Breast epithelium (tissue), 3 donors: ENCODE results near the gene AGPAT3.

Source experiments
- POLR2A ChIP-seq: fragments of 450-650 bp; IDR thresholded peaks from one replicate; pipeline ENCODE4 v1.6.1; 2016; ENCODE audit warnings: antibody characterized with exemption, mild to moderate bottlenecking, moderate library complexity
- TF ChIP-seq, protein P1 (sequence below), 3 donors: fragments of 450-650 bp; IDR thresholded peaks; one replicate each; pipeline ENCODE4 v1.5.1; 2016 to 2017; ENCODE audit warnings: antibody characterized with exemption in 3 of 3, mild to moderate bottlenecking in 3 of 3, moderate library complexity in 3 of 3

DNA sequence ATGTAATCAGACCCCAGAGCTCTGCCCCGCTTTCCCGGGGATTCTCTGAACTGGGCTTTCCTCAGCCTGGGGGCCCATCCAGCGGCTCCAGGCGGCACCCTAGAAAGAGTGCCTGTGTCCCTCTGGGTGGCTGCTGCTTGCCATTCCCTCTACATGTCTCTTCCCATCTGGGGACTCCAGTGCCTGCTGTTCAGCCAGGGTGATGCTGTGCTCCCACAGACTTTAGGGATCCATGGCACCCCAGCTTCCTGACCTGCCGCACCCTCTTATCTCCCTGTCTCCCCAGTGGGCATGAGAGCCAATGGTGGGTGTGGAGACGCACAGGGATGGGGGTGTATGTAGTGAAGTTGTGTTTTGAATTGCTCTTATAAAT lies 163.2 kb downstream of the AGPAT3 start:
- TF ChIP-seq, protein P1, sequence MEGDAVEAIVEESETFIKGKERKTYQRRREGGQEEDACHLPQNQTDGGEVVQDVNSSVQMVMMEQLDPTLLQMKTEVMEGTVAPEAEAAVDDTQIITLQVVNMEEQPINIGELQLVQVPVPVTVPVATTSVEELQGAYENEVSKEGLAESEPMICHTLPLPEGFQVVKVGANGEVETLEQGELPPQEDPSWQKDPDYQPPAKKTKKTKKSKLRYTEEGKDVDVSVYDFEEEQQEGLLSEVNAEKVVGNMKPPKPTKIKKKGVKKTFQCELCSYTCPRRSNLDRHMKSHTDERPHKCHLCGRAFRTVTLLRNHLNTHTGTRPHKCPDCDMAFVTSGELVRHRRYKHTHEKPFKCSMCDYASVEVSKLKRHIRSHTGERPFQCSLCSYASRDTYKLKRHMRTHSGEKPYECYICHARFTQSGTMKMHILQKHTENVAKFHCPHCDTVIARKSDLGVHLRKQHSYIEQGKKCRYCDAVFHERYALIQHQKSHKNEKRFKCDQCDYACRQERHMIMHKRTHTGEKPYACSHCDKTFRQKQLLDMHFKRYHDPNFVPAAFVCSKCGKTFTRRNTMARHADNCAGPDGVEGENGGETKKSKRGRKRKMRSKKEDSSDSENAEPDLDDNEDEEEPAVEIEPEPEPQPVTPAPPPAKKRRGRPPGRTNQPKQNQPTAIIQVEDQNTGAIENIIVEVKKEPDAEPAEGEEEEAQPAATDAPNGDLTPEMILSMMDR (IDR thresholded peaks at IDR 0.05): no peak
- no peak for TF ChIP-seq POLR2A
